IPS-NIHi11 (cell line): ENCODE results near the gene RGS5.

Source experiments
- DNase-seq: peaks from one replicate; pipeline ENCODE4 v3.0.0; 2012; ENCODE audit warnings: mixed read lengths, low spot score

The RGS5 gene

GRCh38 chr1:163182330-163182949 lies 20.3 kb downstream of the RGS5 start:
- no peak for DNase-seq

GRCh38 chr1:163178628-163179027 lies 24.1 kb downstream of the RGS5 start:
- DNase-seq = no peak

GRCh38 chr1:163176797-163177196 lies 25.9 kb downstream of the RGS5 start:
- no peak for DNase-seq

- DNase-seq = peak; percentile 57
Observed at GRCh38 chr1:163174524-163175437, 27.9 kb downstream of the RGS5 start.

- no peak for DNase-seq
Observed at GRCh38 chr1:163173121-163173520, 29.6 kb downstream of the RGS5 start.

- DNase-seq = no peak
Observed at GRCh38 chr1:163172596-163172995, 30.1 kb downstream of the RGS5 start.

GRCh38 chr1:163171826-163172225 lies 30.9 kb downstream of the RGS5 start:
- no peak for DNase-seq

- peak; percentile 22 for DNase-seq
Observed at GRCh38 chr1:163170975-163171676, 31.6 kb downstream of the RGS5 start.

GRCh38 chr1:163170331-163170730 lies 32.4 kb downstream of the RGS5 start:
- DNase-seq = no peak

- no peak for DNase-seq
Observed at GRCh38 chr1:163169553-163169952, 33.2 kb downstream of the RGS5 start.

GRCh38 chr1:163168053-163168452 lies 34.7 kb downstream of the RGS5 start:
- DNase-seq = peak; percentile 11

- no peak for DNase-seq
Observed at GRCh38 chr1:163166886-163167555, 35.7 kb downstream of the RGS5 start.

- DNase-seq = no peak
Observed at GRCh38 chr1:163165119-163165518, 37.6 kb downstream of the RGS5 start.

GRCh38 chr1:163163881-163164582 lies 38.7 kb downstream of the RGS5 start:
- no peak for DNase-seq

- no peak for DNase-seq
Observed at GRCh38 chr1:163163163-163163562, 39.6 kb downstream of the RGS5 start.

- DNase-seq = no peak
Observed at GRCh38 chr1:163162381-163162914, 40.3 kb downstream of the RGS5 start.

GRCh38 chr1:163161841-163162240 lies 40.9 kb downstream of the RGS5 start:
- DNase-seq = no peak

GRCh38 chr1:163161337-163161736 lies 41.4 kb downstream of the RGS5 start:
- no peak for DNase-seq

- DNase-seq = no peak
Observed at GRCh38 chr1:163155606-163156005, 47.1 kb downstream of the RGS5 start.

- DNase-seq = no peak
Observed at GRCh38 chr1:163148911-163149310, 53.8 kb downstream of the RGS5 start.

- no peak for DNase-seq
Observed at GRCh38 chr1:163147019-163147418, 55.7 kb downstream of the RGS5 start.
